ENCODE data around the gene CLDN3. TPM values are rescaled to one million over a fixed set of nuclear protein-coding genes. Genes with fewer than 3 reads are reported as not detected.
"Not testable (repeated sequence)": the region's sequence is repeated elsewhere in the genome, so short reads cannot be mapped to it uniquely, and the experiment has no call there.

Gene CLDN3
- total RNA-seq, 4 donors from 2014 or later: 0.80 TPM; not detected in 3

- 80% methylated on average over 2 of the region's 3 CpGs for WGBS
- H3K4me1 ChIP-seq: peaks cover 29 to 52% (median 44%) of the 10 kb centered on the region in 4 donors
- no peak overlapping the region for H3K4me3 ChIP-seq
- H3K27ac ChIP-seq (replicated peaks in 1 of 4): peak overlapping the region; percentile 28 to 85 (median 52)
- H3K36me3 ChIP-seq: no peaks in the 10 kb centered on the region
- peaks cover 0 to 4% (median 0%) of the 10 kb centered on the region in 4 donors for H3K27me3 ChIP-seq
- DNase-seq (ENCODE audit: extremely low spot score): no peak
- intact Hi-C loops (cut with DNase I): loop anchor here (10.0 kb wide), 1 partner anchor 57 kb away; the partner anchor contains the start of gene VPS37D
- no peaks in the 10 kb centered on the region for H3K9me3 ChIP-seq
- no peak for TF ChIP-seq POLR2A (IDR thresholded peaks at IDR 0.05; ENCODE audit: low read depth)
- no peak for TF ChIP-seq CTCF (IDR thresholded peaks at IDR 0.05)
- TF ChIP-seq POLR2AphosphoS5 (IDR thresholded peaks at IDR 0.05): peak in 1 of 2 donors; percentile 20
Observed at GRCh38 chr7:73721377-73721817, 48.7 kb downstream of the CLDN3 start.

- not testable (repeated sequence) for DNase-seq (ENCODE audit: extremely low spot score); H3K9me3 ChIP-seq; H3K4me3 ChIP-seq; H3K27me3 ChIP-seq; H3K36me3 ChIP-seq
- intact Hi-C loops (cut with DNase I): loop anchor here (10.0 kb wide), 1 partner anchor 56 kb away; the partner anchor contains the start of gene VPS37D
- H3K27ac ChIP-seq (replicated peaks in 1 of 4): peak overlapping the region in 3 of 4 donors; percentile 55 to 85 (median 61)
- 96% methylated on average over 9 of the region's 9 CpGs for WGBS
- H3K4me1 ChIP-seq: peaks cover 32 to 62% (median 54%) of the 10 kb centered on the region in 4 donors
Observed at GRCh38 chr7:73720443-73720842, 49.6 kb downstream of the CLDN3 start.

DNA sequence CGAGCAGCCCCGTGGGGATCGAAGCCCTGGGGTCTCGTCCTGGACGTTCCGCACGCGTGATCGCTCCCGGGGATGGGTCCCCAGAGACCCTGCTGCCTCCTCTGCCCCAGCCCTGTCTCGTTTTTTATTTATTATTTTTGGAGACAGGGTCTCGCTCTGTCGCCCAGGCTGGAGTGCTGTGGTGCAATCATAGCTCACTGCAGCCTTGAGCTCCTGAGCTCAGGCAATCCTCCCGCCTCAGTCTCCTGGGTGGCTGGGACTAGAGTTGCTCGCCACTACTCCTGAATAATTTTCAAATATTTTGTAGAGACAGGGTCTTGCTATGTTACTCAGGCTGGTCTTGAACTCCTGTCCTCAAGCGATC lies 50.3 kb downstream of the CLDN3 start:
- Histone ChIP-seq H3K4me1 (peaks cover 32 to 65% (median 58%) of the 10 kb centered on the region in 4 donors), H3K9me3 (no peaks in the 10 kb centered on the region), H3K27me3 (no peaks in the 10 kb centered on the region), H3K4me3 (peak overlapping the region; percentile 76 to 90 (median 87)), H3K27ac (replicated peaks in 1 of 4) (peak overlapping the region; percentile 55 to 85 (median 66)), H3K36me3 (no peaks in the 10 kb centered on the region)
- TF ChIP-seq EP300 (IDR thresholded peaks at IDR 0.05) (no peak), POLR2A (IDR thresholded peaks at IDR 0.05; ENCODE audit: low read depth) (no peak), CTCF (IDR thresholded peaks at IDR 0.05) (no peak), POLR2AphosphoS5 (IDR thresholded peaks at IDR 0.05) (no peak)
- intact Hi-C loops (cut with DNase I): loop anchor here (5.0 to 10.0 kb wide), 2 partner anchors 37 to 55 kb away; partner anchors contain the start of genes BUD23, DNAJC30 and VPS37D
- WGBS: 18% methylated on average over 8 of the region's 16 CpGs
- DNase-seq (ENCODE audit: extremely low spot score): no peak

Small RNAs within 50 kb of the gene (small RNA-seq; reads per million reads assigned to genes)
- gene RN7SL265P: 0 reads per million in 3 donors

Other genes starting within 250 kb of the CLDN3 start
- gene BAZ1B, start 248.0 kb downstream of the CLDN3 start, total RNA-seq: 10 to 100 TPM; 55.3 to 72.2 (median 66.2) TPM
- gene BCL7B, start 212.6 kb downstream of the CLDN3 start, total RNA-seq: 100 to 1,000 TPM; 107 to 131 (median 109) TPM
- 10 to 100 TPM; 19.1 to 52.5 (median 38.2) TPM for gene TBL2, start 191.7 kb downstream of the CLDN3 start, total RNA-seq
- 10 to 100 TPM in 2 of 4 donors, 1 to 10 TPM in 2; 6.5 to 19.5 (median 10.3) TPM for gene MLXIPL, start 145.7 kb downstream of the CLDN3 start, total RNA-seq
- 1 to 10 TPM; 2.5 to 7.1 (median 4.0) TPM for gene VPS37D, start 102.4 kb downstream of the CLDN3 start, total RNA-seq
- 1 to 10 TPM; 4.5 to 7.5 (median 5.5) TPM for gene DNAJC30, start 86.8 kb downstream of the CLDN3 start, total RNA-seq
- gene BUD23, start 86.7 kb downstream of the CLDN3 start, total RNA-seq: 10 to 100 TPM; 43.2 to 51.5 (median 48.6) TPM
- gene STX1A, start 50.6 kb downstream of the CLDN3 start, total RNA-seq: 10 to 100 TPM in 2 of 4 donors, 1 to 10 TPM in 2; 7.1 to 16.0 (median 9.6) TPM
- 1 to 10 TPM; 6.1 to 7.9 (median 7.2) TPM for gene ABHD11, start 31.5 kb downstream of the CLDN3 start, total RNA-seq
- 1 to 10 TPM in 2 of 4 donors, under 1 TPM in 2; 0.42 to 3.1 (median 1.7) TPM for gene CLDN4, start 60.7 kb upstream of the CLDN3 start, total RNA-seq
- gene METTL27, start 72.2 kb upstream of the CLDN3 start, total RNA-seq: 1 to 10 TPM in 3 of 4 donors, under 1 TPM in 1; 0.83 to 4.0 (median 2.8) TPM
- not detected for gene TMEM270, start 90.9 kb upstream of the CLDN3 start, total RNA-seq